Upper lobe of left lung (tissue), 4 donors: ENCODE data around the gene UMAD1.

Experiments used
- EP300 ChIP-seq, 4 donors: sonication (generic); formaldehyde crosslinking; IDR thresholded peaks; one replicate each; pipeline ENCODE4 v1.5.1; 2017; ENCODE audit warnings: antibody characterized with exemption in 4 of 4, control low read depth in 2 of 4
- POLR2A ChIP-seq, 4 donors: fragments of 450-650 bp; IDR thresholded peaks; one replicate each; pipeline ENCODE4 v1.5.1; 2016 to 2017; ENCODE audit warnings: antibody characterized with exemption in 4 of 4, mild to moderate bottlenecking in 2 of 4
- TF ChIP-seq, protein P1 (sequence below), 6 experiments: fragments of 450-650 bp in 4 of 6; fragments of 200-600 bp in 2 of 6; sonication (generic) in 2 of 6; IDR thresholded peaks; one replicate each; pipeline ENCODE4 v1.5.1; 2016 to 2019; ENCODE audit warnings: antibody characterized with exemption in 6 of 6

- TF ChIP-seq, protein P1, sequence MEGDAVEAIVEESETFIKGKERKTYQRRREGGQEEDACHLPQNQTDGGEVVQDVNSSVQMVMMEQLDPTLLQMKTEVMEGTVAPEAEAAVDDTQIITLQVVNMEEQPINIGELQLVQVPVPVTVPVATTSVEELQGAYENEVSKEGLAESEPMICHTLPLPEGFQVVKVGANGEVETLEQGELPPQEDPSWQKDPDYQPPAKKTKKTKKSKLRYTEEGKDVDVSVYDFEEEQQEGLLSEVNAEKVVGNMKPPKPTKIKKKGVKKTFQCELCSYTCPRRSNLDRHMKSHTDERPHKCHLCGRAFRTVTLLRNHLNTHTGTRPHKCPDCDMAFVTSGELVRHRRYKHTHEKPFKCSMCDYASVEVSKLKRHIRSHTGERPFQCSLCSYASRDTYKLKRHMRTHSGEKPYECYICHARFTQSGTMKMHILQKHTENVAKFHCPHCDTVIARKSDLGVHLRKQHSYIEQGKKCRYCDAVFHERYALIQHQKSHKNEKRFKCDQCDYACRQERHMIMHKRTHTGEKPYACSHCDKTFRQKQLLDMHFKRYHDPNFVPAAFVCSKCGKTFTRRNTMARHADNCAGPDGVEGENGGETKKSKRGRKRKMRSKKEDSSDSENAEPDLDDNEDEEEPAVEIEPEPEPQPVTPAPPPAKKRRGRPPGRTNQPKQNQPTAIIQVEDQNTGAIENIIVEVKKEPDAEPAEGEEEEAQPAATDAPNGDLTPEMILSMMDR (IDR thresholded peaks at IDR 0.05), result no peak
- TF ChIP-seq POLR2A (IDR thresholded peaks at IDR 0.05), result no peak
- TF ChIP-seq EP300 (IDR thresholded peaks at IDR 0.05), result no peak
Measured at GRCh38 chr7:7614018-7614741, 26.4 kb upstream of the UMAD1 start.
